RWPE2 (cell line): Measurements from ENCODE around the gene FRY.

Experiments
- ATAC-seq: fragments of 200-7000 bp; cut with Tn5 transposase; 3 replicates; pipeline ENCODE4 v1.9.1; 2021; ENCODE audit warnings: low read depth
- DNase-seq: peaks from one replicate; pipeline ENCODE4 v3.0.0-alpha.2; 2020; ENCODE audit warnings: low spot score
- H3K27ac ChIP-seq: fragments of 450-650 bp; 2 replicates; pipeline ENCODE4 v1.5.1; 2017; ENCODE audit warnings: mild to moderate bottlenecking; ENCODE audit not compliant: poor library complexity, severe bottlenecking
- H3K27me3 ChIP-seq: fragments of 250-450 bp; sonication (Bioruptor Pico); 2 replicates; pipeline ENCODE4 v1.5.1; 2021; ENCODE audit warnings: mild to moderate bottlenecking, moderate library complexity; ENCODE audit not compliant: insufficient read depth, poor library complexity, severe bottlenecking
- H3K36me3 ChIP-seq: fragments of 250-450 bp; sonication (Bioruptor Pico); 2 replicates; pipeline ENCODE4 v1.5.1; 2020; ENCODE audit warnings: low read depth, mild to moderate bottlenecking, moderate library complexity
- H3K4me1 ChIP-seq: fragments of 250-450 bp; sonication (Bioruptor Pico); 2 replicates; pipeline ENCODE4 v1.5.1; 2021; ENCODE audit warnings: mild to moderate bottlenecking, moderate library complexity; ENCODE audit not compliant: insufficient read depth, poor library complexity, severe bottlenecking
- H3K4me3 ChIP-seq: fragments of 250-450 bp; sonication (Bioruptor Pico); 2 replicates; pipeline ENCODE4 v1.5.1; 2021; ENCODE audit warnings: mild to moderate bottlenecking, moderate library complexity; ENCODE audit not compliant: severe bottlenecking
- H3K9me3 ChIP-seq: fragments of 250-450 bp; sonication (Bioruptor Pico); 2 replicates; pipeline ENCODE4 v1.5.1; 2021; ENCODE audit warnings: mild to moderate bottlenecking, moderate library complexity; ENCODE audit not compliant: severe bottlenecking
- CTCF ChIP-seq: fragments of 450-650 bp; IDR thresholded peaks from one replicate; pipeline ENCODE4 v1.5.1; 2017; ENCODE audit warnings: mild to moderate bottlenecking, moderate library complexity; ENCODE audit not compliant: poor library complexity, severe bottlenecking

Gene FRY

GRCh38 chr13:32265726-32266125 lies 234.2 kb downstream of the FRY start:
- ATAC-seq (no peak), DNase-seq (no peak)
- H3K4me3 ChIP-seq = no peak overlapping the region
- H3K9me3 ChIP-seq = no peaks in the 10 kb centered on the region
- no peak for TF ChIP-seq CTCF
- H3K27ac ChIP-seq = no peak overlapping the region
- no peaks in the 10 kb centered on the region for H3K27me3 ChIP-seq
- H3K36me3 ChIP-seq = no peaks in the 10 kb centered on the region
- no peaks in the 10 kb centered on the region for H3K4me1 ChIP-seq

DNA sequence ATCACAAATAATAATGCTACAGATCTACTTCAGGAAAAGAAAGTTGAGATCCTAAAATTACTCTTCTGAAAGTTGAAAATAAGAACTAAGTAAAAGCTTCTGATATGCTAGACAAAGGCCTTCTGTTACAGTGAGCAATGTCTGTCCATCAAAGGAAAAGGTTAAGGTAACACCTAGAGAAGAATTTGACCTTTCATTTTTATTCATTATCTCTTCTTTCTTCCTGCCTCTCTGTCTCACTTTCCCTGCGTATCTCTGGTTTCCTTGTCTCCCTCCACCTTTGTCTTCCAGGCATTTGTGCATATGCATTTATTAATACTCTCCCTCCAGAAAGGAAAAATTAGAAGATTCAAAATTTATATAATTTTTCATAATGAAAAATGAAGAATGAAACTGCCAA lies 234.6 kb downstream of the FRY start:
- Histone ChIP-seq H3K4me3 (no peak overlapping the region), H3K36me3 (no peaks in the 10 kb centered on the region), H3K9me3 (no peaks in the 10 kb centered on the region), H3K27ac (no peak overlapping the region), H3K4me1 (no peaks in the 10 kb centered on the region), H3K27me3 (no peaks in the 10 kb centered on the region)
- ATAC-seq = no peak
- TF ChIP-seq CTCF = no peak
- no peak for DNase-seq

DNA sequence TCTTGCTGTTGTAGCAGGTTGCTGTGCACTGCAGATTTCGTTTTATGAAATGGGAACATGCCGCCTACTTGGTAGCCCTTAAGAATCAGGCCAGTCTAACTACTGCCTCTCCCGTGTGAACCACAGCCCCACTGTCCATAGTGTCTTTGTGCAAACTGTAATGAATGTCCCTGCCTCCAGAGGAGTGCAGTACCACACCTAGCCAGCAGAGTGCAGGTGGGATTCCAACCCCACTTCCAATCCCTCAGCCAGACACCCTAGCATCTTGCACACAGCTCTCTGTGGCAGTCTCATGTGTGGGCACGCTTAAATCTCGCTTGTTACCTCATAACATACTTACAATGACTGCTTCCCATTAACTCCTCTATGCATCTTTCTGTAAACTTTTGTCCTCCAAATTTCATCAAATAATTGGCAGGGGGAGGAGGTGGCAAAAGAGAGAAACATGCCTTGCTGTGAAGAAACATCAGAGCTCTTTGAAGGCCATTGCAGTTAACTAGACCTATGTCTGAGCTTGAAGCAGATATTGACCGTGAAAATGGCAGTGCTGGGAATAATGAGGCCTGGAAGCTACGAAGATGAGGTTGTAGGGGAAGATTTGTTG lies 236.4 kb downstream of the FRY start:
- peak; percentile 50 for TF ChIP-seq CTCF
- no peak for DNase-seq
- peak; percentile 82 for ATAC-seq
- Histone ChIP-seq H3K27ac (no peak overlapping the region), H3K4me1 (no peaks in the 10 kb centered on the region), H3K4me3 (no peak overlapping the region), H3K9me3 (no peaks in the 10 kb centered on the region), H3K36me3 (no peaks in the 10 kb centered on the region), H3K27me3 (no peaks in the 10 kb centered on the region)

- DNase-seq (no peak), ATAC-seq (no peak)
- Histone ChIP-seq H3K9me3 (no peaks in the 10 kb centered on the region), H3K4me1 (no peaks in the 10 kb centered on the region), H3K27ac (no peak overlapping the region), H3K36me3 (no peaks in the 10 kb centered on the region), H3K4me3 (no peak overlapping the region), H3K27me3 (no peaks in the 10 kb centered on the region)
- no peak for TF ChIP-seq CTCF
Measured at GRCh38 chr13:32272021-32272683, 240.6 kb downstream of the FRY start.

DNA sequence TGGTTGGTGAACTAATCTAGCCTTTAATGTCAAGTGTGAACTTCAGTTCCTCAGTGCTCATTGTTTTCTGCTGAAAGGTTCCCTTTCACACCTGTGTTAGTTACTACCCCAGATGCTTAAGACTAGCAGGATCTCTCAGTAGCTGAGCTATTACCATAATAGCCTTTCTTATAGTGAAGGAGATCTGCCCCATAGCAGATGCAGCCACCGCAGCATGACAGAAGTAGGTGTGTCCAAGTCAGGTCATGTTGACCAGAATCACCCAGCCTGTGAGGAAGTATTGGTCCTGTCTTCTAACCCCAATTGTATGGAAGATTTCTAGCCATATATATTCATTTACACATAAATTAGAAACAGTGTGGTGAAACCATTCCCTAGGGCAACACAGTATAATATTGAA lies 246.3 kb downstream of the FRY start:
- Histone ChIP-seq H3K27ac (no peak overlapping the region), H3K9me3 (no peaks in the 10 kb centered on the region), H3K27me3 (no peaks in the 10 kb centered on the region), H3K4me3 (no peak overlapping the region), H3K4me1 (no peaks in the 10 kb centered on the region), H3K36me3 (no peaks in the 10 kb centered on the region)
- ATAC-seq = no peak
- TF ChIP-seq CTCF = no peak
- no peak for DNase-seq
